Urinary bladder (tissue), 2 donors: Measurements from ENCODE around the gene DNAH11. TPM values are rescaled to one million over a fixed set of nuclear protein-coding genes. Genes with fewer than 3 reads are reported as not detected.

Experiments
- polyA plus RNA-seq: library from polyadenylated mRNA; stranded (reverse); fragments of 200-250 nt; gene quantifications from one replicate; pipeline ENCODE4 v1.2.3, GENCODE V29; 2013
- total RNA-seq: library from RNA; depleted of rRNA; stranded (reverse); fragments of >200 nt; gene quantifications from one replicate; pipeline ENCODE4 v1.2.3, GENCODE V29; 2014
- donor health status: healthy.

Gene DNAH11
- total and polyA plus RNA-seq, 2 donors = 0.14 to 0.32 TPM

Other genes starting within 250 kb of the DNAH11 start
- gene SP4, start 115.0 kb upstream of the DNAH11 start, total RNA-seq = 18.4 TPM
- 4.0 TPM for gene SP4, start 115.0 kb upstream of the DNAH11 start, polyA plus RNA-seq